Muscle layer of colon (tissue), 2 donors: ENCODE results near the gene PRIM1.

ENCODE experiments used
- H3K27ac ChIP-seq: one replicate; pipeline ENCODE4 v1.7.0; 2013; ENCODE audit warnings: low read depth, mild to moderate bottlenecking, low read length, moderate library complexity
- H3K27me3 ChIP-seq, 2 donors: one replicate each; pipeline ENCODE4 v1.7.0; 2013; ENCODE audit warnings: low read length in 2 of 2, mild to moderate bottlenecking in 2 of 2; ENCODE audit not compliant: insufficient read depth in 2 of 2, control insufficient read depth in 1 of 2
- H3K36me3 ChIP-seq: one replicate; pipeline ENCODE4 v1.7.0; 2013; ENCODE audit warnings: mild to moderate bottlenecking, low read length; ENCODE audit not compliant: insufficient read depth
- H3K4me1 ChIP-seq: one replicate; pipeline ENCODE4 v1.7.0; 2013; ENCODE audit warnings: mild to moderate bottlenecking, low read length; ENCODE audit not compliant: insufficient read depth
- H3K4me3 ChIP-seq, 2 donors: one replicate each; pipeline ENCODE4 v1.7.0; 2013; ENCODE audit warnings: low read length in 2 of 2, low read depth in 1 of 2, mild to moderate bottlenecking in 1 of 2, moderate library complexity in 1 of 2
- H3K9ac ChIP-seq: one replicate; pipeline ENCODE4 v1.7.0; 2013; ENCODE audit warnings: low read length
- H3K9me3 ChIP-seq: one replicate; pipeline ENCODE4 v1.7.0; 2013; ENCODE audit warnings: mild to moderate bottlenecking, low read length
- donor health status: abdominal sarcoma.
- donor health status: Adenocarcinoma of cecum.

Gene PRIM1

GRCh38 chr12:56781726-56782125 is 29.6 kb upstream of the PRIM1 start:
- H3K9ac ChIP-seq = no peak overlapping the region
- H3K36me3 ChIP-seq = no peaks in the 10 kb centered on the region
- no peaks in the 10 kb centered on the region for H3K9me3 ChIP-seq
- no peaks in the 10 kb centered on the region for H3K4me1 ChIP-seq
- no peak overlapping the region for H3K4me3 ChIP-seq
- H3K27me3 ChIP-seq = no peaks in the 10 kb centered on the region
- H3K27ac ChIP-seq = no peak overlapping the region

- H3K27me3 ChIP-seq = no peaks in the 10 kb centered on the region
- H3K27ac ChIP-seq = no peak overlapping the region
- H3K9ac ChIP-seq = no peak overlapping the region
- H3K4me1 ChIP-seq = no peaks in the 10 kb centered on the region
- H3K4me3 ChIP-seq = no peak overlapping the region
- H3K9me3 ChIP-seq = no peaks in the 10 kb centered on the region
- no peaks in the 10 kb centered on the region for H3K36me3 ChIP-seq
These were observed 26.6 kb upstream of the PRIM1 start for GRCh38 chr12:56778756-56779155.

- no peak overlapping the region for H3K4me3 ChIP-seq
- H3K36me3 ChIP-seq = no peaks in the 10 kb centered on the region
- H3K9ac ChIP-seq = no peak overlapping the region
- H3K4me1 ChIP-seq = no peaks in the 10 kb centered on the region
- no peaks in the 10 kb centered on the region for H3K9me3 ChIP-seq
- H3K27me3 ChIP-seq = no peaks in the 10 kb centered on the region
- H3K27ac ChIP-seq = no peak overlapping the region
These were observed 24.5 kb upstream of the PRIM1 start for GRCh38 chr12:56776654-56777053.

GRCh38 chr12:56775638-56776037 is 23.5 kb upstream of the PRIM1 start:
- Histone ChIP-seq H3K27me3 (no peaks in the 10 kb centered on the region), H3K9ac (no peak overlapping the region), H3K4me1 (no peaks in the 10 kb centered on the region), H3K27ac (no peak overlapping the region), H3K9me3 (no peaks in the 10 kb centered on the region), H3K36me3 (no peaks in the 10 kb centered on the region), H3K4me3 (no peak overlapping the region)

- no peaks in the 10 kb centered on the region for H3K36me3 ChIP-seq
- no peaks in the 10 kb centered on the region for H3K4me1 ChIP-seq
- H3K27me3 ChIP-seq = no peaks in the 10 kb centered on the region
- H3K9ac ChIP-seq = no peak overlapping the region
- no peak overlapping the region for H3K4me3 ChIP-seq
- H3K27ac ChIP-seq = no peak overlapping the region
- no peaks in the 10 kb centered on the region for H3K9me3 ChIP-seq
These were observed 21.0 kb upstream of the PRIM1 start for GRCh38 chr12:56773113-56773512.

- H3K27ac ChIP-seq = no peak overlapping the region
- no peak overlapping the region for H3K4me3 ChIP-seq
- H3K27me3 ChIP-seq = no peaks in the 10 kb centered on the region
- no peaks in the 10 kb centered on the region for H3K9me3 ChIP-seq
- H3K36me3 ChIP-seq = no peaks in the 10 kb centered on the region
- H3K9ac ChIP-seq = no peak overlapping the region
- no peaks in the 10 kb centered on the region for H3K4me1 ChIP-seq
These were observed 20.5 kb upstream of the PRIM1 start for GRCh38 chr12:56772625-56773024.

GRCh38 chr12:56769868-56770267 is 17.7 kb upstream of the PRIM1 start:
- no peak overlapping the region for H3K27ac ChIP-seq

GRCh38 chr12:56768424-56768823 is 16.3 kb upstream of the PRIM1 start:
- no peaks in the 10 kb centered on the region for H3K27me3 ChIP-seq
- no peak overlapping the region for H3K27ac ChIP-seq
- H3K4me1 ChIP-seq = no peaks in the 10 kb centered on the region
- no peaks in the 10 kb centered on the region for H3K9me3 ChIP-seq
- H3K4me3 ChIP-seq = no peak overlapping the region
- H3K9ac ChIP-seq = no peak overlapping the region
- no peaks in the 10 kb centered on the region for H3K36me3 ChIP-seq

More at GRCh38 chr12:56769868-56770267, 17.7 kb upstream of the PRIM1 start:
- Histone ChIP-seq H3K4me1 (no peaks in the 10 kb centered on the region), H3K9ac (no peak overlapping the region), H3K4me3 (no peak overlapping the region), H3K9me3 (no peaks in the 10 kb centered on the region), H3K36me3 (no peaks in the 10 kb centered on the region), H3K27me3 (no peaks in the 10 kb centered on the region)

GRCh38 chr12:56766535-56766934 is 14.4 kb upstream of the PRIM1 start:
- no peak overlapping the region for H3K27ac ChIP-seq
- H3K27me3 ChIP-seq = no peaks in the 10 kb centered on the region
- no peak overlapping the region for H3K4me3 ChIP-seq
- H3K9ac ChIP-seq = no peak overlapping the region
- H3K9me3 ChIP-seq = no peaks in the 10 kb centered on the region
- H3K4me1 ChIP-seq = no peaks in the 10 kb centered on the region
- H3K36me3 ChIP-seq = no peaks in the 10 kb centered on the region

GRCh38 chr12:56763753-56764657 is 11.9 kb upstream of the PRIM1 start:
- peak overlapping the region in 1 of 2 donors; percentile 37 for H3K4me3 ChIP-seq
- no peaks in the 10 kb centered on the region for H3K4me1 ChIP-seq
- H3K9me3 ChIP-seq = no peaks in the 10 kb centered on the region
- no peaks in the 10 kb centered on the region for H3K27me3 ChIP-seq
- no peak overlapping the region for H3K9ac ChIP-seq
- no peaks in the 10 kb centered on the region for H3K36me3 ChIP-seq
- no peak overlapping the region for H3K27ac ChIP-seq

GRCh38 chr12:56761812-56762211 is 9.7 kb upstream of the PRIM1 start:
- Histone ChIP-seq H3K4me3 (no peak overlapping the region), H3K27me3 (no peaks in the 10 kb centered on the region), H3K27ac (no peak overlapping the region), H3K4me1 (no peaks in the 10 kb centered on the region), H3K9ac (no peak overlapping the region), H3K9me3 (no peaks in the 10 kb centered on the region), H3K36me3 (no peaks in the 10 kb centered on the region)

GRCh38 chr12:56760460-56760859 is 8.3 kb upstream of the PRIM1 start:
- Histone ChIP-seq H3K4me1 (no peaks in the 10 kb centered on the region), H3K27ac (no peak overlapping the region), H3K4me3 (no peak overlapping the region), H3K36me3 (no peaks in the 10 kb centered on the region), H3K9me3 (no peaks in the 10 kb centered on the region), H3K9ac (no peak overlapping the region), H3K27me3 (no peaks in the 10 kb centered on the region)
